GM19395 (cell line): Measurements from ENCODE around the gene RMC1.
"Not testable (repeated sequence)": the region's sequence is repeated elsewhere in the genome, so short reads cannot be mapped to it uniquely, and the experiment has no call there.

ENCODE experiments used
- ATAC-seq: cut with Tn5 transposase; IDR thresholded peaks from one replicate; pipeline ENCODE4 v1.9.1; 2021; ENCODE audit warnings: mild to moderate bottlenecking, moderate library complexity; ENCODE audit not compliant: unreplicated experiment

RMC1 gene

GRCh38 chr18:23503038-23503962, at the start of gene RMC1:
Gene RMC1, plus strand, starts transcription at chr18:23503511. Its CDS starts 108 bp downstream, at chr18:23503619.
- peak; percentile 68 for ATAC-seq

- ATAC-seq = peak; percentile 10
These were observed 49.6 kb upstream of the RMC1 start for GRCh38 chr18:23453680-23454058.

GRCh38 chr18:23456835-23457234, 46.5 kb upstream of the RMC1 start:
- no peak for ATAC-seq

- no peak for ATAC-seq
These were observed 44.3 kb upstream of the RMC1 start for GRCh38 chr18:23458830-23459529.

- ATAC-seq = no peak
These were observed 43.8 kb upstream of the RMC1 start for GRCh38 chr18:23459530-23459921.

GRCh38 chr18:23460285-23461273, 42.7 kb upstream of the RMC1 start:
- ATAC-seq = no peak

- no peak for ATAC-seq
These were observed 40.4 kb upstream of the RMC1 start for GRCh38 chr18:23462876-23463275.

- no peak for ATAC-seq
These were observed 34.4 kb upstream of the RMC1 start for GRCh38 chr18:23468753-23469459.

- ATAC-seq = no peak
These were observed 32.5 kb upstream of the RMC1 start for GRCh38 chr18:23470620-23471387.

GRCh38 chr18:23471486-23471885, 31.8 kb upstream of the RMC1 start:
- no peak for ATAC-seq

GRCh38 chr18:23479829-23480505, 23.3 kb upstream of the RMC1 start:
- ATAC-seq = no peak

- no peak for ATAC-seq
These were observed 18.6 kb upstream of the RMC1 start for GRCh38 chr18:23484561-23485182.

- no peak for ATAC-seq
These were observed 17.9 kb upstream of the RMC1 start for GRCh38 chr18:23485386-23485785.

- ATAC-seq = peak; percentile 78
These were observed 15.4 kb upstream of the RMC1 start for GRCh38 chr18:23487738-23488570.

- ATAC-seq = not testable (repeated sequence)
These were observed 13.7 kb upstream of the RMC1 start for GRCh38 chr18:23489586-23489985.

- ATAC-seq = no peak
These were observed 9.7 kb upstream of the RMC1 start for GRCh38 chr18:23493654-23494053.

- ATAC-seq = no peak
These were observed 8.3 kb upstream of the RMC1 start for GRCh38 chr18:23494992-23495391.
